ENCODE data around the gene GRID1.
A peak's percentile ranks its signal among the peaks of the same experiment; 100 is the strongest.
"Not testable (repeated sequence)": the region's sequence is repeated elsewhere in the genome, so short reads cannot be mapped to it uniquely, and the experiment has no call there.

The GRID1 gene

DNA sequence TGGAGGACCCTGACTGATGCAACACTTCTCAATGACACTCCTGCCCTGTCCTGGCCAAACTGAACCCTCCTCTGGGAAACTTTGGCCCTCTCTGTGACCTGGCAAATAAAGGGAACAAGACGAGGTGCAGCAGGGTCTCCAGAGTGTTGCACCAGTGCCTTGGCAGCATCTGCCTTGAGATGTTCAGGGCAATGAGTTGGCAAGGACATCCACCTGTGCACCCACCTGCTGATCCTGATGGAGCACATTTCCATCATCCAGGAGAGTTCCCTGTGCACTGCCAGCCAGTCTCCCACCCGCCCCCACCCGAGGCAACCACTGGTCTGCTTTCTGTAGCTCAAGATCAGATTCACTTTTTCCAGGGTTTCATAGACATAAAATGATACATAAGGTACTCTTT is 407.4 kb downstream of the GRID1 start:
- Mint-ChIP-seq H3K27me3 (peaks cover 22% of the 10 kb centered on the region), H3K9me3 (peaks cover 4% of the 10 kb centered on the region), H3K4me3 (no peak overlapping the region), H3K27ac (no peak overlapping the region), H3K4me1 (no peaks in the 10 kb centered on the region), H3K36me3 (peaks cover 4% of the 10 kb centered on the region)
- ATAC-seq (ENCODE audit: low read depth) = no peak
- DNase-seq (ENCODE audit: low spot score in 2 of 2) = no peak

DNA sequence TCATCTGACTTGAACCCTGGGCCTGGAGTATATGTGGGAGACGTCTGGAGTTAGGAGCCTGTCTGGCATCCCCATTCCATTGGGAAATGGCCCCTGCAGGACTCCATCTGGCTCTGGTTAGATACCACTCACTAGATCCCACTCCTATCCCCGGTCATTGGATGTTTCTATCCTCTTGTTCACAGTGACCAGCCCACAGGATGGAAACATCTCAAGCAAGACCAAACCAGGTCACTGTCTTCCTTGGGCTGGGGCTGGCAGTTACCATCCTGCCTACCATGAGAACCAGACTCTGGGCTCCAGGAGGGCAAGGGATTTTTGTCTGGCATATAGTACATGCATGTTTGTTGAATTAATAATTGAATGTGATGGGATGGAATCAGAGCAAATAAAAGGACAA is 415.7 kb downstream of the GRID1 start:
- no peak overlapping the region for H3K27ac Mint-ChIP-seq
- ATAC-seq (ENCODE audit: low read depth) (no peak), DNase-seq (ENCODE audit: low spot score in 2 of 2) (no peak)
- no peaks in the 10 kb centered on the region for H3K36me3 Mint-ChIP-seq
- no peaks in the 10 kb centered on the region for H3K9me3 Mint-ChIP-seq
- peaks cover 15% of the 10 kb centered on the region for H3K4me1 Mint-ChIP-seq
- no peak overlapping the region for H3K4me3 Mint-ChIP-seq
- peaks cover 3% of the 10 kb centered on the region for H3K27me3 Mint-ChIP-seq

DNA sequence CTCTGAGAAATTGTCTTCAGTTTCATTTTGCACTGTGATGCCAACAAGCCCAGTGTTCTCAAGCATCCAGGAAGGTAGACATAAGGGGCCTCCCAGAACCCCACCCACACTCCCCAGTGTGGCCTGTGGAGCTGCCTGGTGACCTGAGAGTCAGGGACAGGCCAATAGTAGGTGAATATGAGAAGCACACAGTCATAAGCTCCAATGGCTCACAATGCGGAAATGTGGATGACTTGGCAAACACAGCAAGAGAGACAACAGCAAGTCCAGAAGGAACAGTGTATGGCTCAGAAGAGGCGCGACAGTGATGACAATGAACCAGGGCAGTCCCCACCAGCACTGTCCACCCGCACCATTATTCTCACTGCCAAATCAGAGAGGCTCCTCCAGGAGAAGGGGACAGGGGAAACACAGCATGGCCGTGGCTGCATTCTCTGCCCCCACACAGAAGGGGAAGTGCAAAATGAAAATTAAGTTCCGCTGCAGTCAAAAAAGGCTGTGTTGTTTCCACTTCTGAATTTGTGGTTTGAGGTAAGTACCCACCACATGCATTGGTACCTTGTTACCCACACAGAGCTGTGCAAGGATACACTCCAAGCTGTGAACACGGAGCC is 419.8 kb downstream of the GRID1 start:
- H3K27ac Mint-ChIP-seq = peak overlapping the region; percentile 74
- peaks cover 15% of the 10 kb centered on the region for H3K4me1 Mint-ChIP-seq
- DNase-seq (ENCODE audit: low spot score in 2 of 2) (peak; percentile 13 to 31), ATAC-seq (ENCODE audit: low read depth) (peak; percentile 92)
- no peaks in the 10 kb centered on the region for H3K9me3 Mint-ChIP-seq
- H3K36me3 Mint-ChIP-seq = no peaks in the 10 kb centered on the region
- H3K4me3 Mint-ChIP-seq = peak overlapping the region; percentile 83
- peaks cover 5% of the 10 kb centered on the region for H3K27me3 Mint-ChIP-seq

DNA sequence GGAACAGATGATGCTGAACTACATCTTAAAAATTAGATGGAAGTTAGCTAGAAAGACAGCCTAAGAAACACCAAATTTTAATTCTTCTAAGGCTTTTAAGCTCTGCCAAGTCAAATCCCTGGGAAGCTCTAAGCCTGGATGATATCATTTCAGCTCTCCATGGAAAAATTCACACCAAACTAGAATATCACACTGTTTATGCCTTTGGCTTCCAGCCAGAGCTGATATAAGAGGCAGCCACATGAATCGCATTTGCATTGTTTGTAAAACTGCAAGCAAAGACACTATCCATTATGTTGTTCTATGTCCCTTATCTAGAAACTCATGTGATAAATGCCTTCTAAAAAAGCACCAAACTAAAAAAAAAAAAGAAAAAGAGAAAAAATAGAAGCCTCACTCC is 430.4 kb downstream of the GRID1 start:
- H3K36me3 Mint-ChIP-seq = peaks cover 2% of the 10 kb centered on the region
- no peak overlapping the region for H3K27ac Mint-ChIP-seq
- ATAC-seq (ENCODE audit: low read depth) (no peak), DNase-seq (ENCODE audit: low spot score in 2 of 2) (no peak)
- no peaks in the 10 kb centered on the region for H3K4me1 Mint-ChIP-seq
- peaks cover 4% of the 10 kb centered on the region for H3K27me3 Mint-ChIP-seq
- no peak overlapping the region for H3K4me3 Mint-ChIP-seq
- peaks cover 2% of the 10 kb centered on the region for H3K9me3 Mint-ChIP-seq

DNA sequence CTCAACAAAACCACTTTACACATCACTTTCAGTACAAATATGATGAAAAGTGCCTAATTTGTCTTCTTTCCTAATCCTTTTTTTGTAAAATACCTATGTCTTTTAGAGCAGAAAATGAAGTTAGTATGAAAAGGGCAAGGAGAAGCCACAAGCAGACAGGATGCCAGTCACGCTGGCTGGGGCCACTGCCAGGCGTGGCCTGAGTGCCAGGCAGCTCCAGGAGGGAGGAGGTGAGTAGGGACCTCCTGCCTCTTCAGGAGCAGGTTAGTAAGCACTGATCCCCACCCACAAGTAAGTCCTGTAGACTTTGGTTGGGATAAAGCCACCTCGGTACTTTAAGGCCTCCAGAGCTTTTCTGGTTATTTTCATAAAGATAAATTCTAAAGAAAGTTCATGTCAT is 432.0 kb downstream of the GRID1 start:
- ATAC-seq (ENCODE audit: low read depth) (no peak), DNase-seq (ENCODE audit: low spot score in 2 of 2) (no peak)
- Mint-ChIP-seq H3K4me1 (peaks cover 2% of the 10 kb centered on the region), H3K27ac (no peak overlapping the region), H3K9me3 (peaks cover 2% of the 10 kb centered on the region), H3K36me3 (peaks cover 2% of the 10 kb centered on the region), H3K4me3 (no peak overlapping the region), H3K27me3 (peaks cover 4% of the 10 kb centered on the region)

DNA sequence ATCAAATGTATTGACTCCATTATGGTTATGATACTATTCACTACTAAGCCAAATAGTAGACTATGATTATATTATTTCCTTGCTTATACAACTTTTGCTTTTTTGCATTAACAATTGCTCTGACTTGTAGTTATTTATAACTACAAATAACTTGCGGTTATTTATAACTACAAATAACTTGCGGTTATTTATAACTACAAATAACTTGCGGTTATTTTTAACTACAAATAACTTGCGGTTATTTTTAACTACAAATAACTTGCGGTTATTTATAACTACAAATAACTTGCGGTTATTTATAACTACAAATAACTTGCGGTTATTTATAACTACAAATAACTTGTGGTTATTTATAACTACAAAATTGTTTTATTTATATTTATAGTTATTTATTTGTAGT is 436.6 kb downstream of the GRID1 start:
- not testable (repeated sequence) for H3K4me1 Mint-ChIP-seq; H3K27ac Mint-ChIP-seq; ATAC-seq (ENCODE audit: low read depth); H3K27me3 Mint-ChIP-seq; H3K9me3 Mint-ChIP-seq; H3K36me3 Mint-ChIP-seq; DNase-seq (ENCODE audit: low spot score in 2 of 2); H3K4me3 Mint-ChIP-seq

DNA sequence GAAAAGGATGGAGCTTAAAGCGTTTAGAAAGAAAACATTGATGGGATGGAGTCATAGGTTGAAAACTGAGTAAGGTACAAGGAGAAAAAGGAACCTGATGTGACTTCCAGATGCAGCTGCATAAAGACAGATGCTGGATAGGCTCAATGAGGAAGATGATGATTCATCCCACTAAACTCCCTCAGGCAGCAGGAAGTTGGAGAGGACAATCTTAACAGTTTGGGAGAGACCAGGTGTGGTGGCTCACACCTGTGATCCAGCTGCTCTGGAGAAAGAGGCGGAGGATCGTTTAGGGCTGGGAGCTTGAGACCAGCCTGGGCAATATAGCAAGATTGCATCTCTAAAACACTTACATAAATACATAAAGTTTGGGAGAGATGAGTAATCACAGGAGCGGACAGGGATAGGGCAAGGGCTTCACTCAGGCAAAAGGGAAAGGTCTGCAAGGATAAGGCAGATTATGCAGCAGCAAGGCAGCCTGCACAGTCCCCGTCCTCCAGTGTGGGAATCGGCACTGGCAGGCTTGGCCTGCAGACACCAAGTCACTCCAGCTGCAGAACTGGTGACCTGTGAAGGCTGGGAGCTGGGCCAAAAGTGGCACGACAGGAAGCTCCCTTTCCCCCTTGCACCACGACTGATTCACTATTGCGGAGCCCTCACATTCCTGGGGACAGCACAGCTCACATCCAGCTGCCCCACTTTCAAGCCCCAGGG is 438.5 kb downstream of the GRID1 start:
- Mint-ChIP-seq H3K27ac (no peak overlapping the region), H3K27me3 (peaks cover 6% of the 10 kb centered on the region), H3K36me3 (no peaks in the 10 kb centered on the region), H3K4me1 (peaks cover 2% of the 10 kb centered on the region), H3K9me3 (no peaks in the 10 kb centered on the region), H3K4me3 (no peak overlapping the region)
- DNase-seq (ENCODE audit: low spot score in 2 of 2) = no peak
- no peak for ATAC-seq (ENCODE audit: low read depth)

DNA sequence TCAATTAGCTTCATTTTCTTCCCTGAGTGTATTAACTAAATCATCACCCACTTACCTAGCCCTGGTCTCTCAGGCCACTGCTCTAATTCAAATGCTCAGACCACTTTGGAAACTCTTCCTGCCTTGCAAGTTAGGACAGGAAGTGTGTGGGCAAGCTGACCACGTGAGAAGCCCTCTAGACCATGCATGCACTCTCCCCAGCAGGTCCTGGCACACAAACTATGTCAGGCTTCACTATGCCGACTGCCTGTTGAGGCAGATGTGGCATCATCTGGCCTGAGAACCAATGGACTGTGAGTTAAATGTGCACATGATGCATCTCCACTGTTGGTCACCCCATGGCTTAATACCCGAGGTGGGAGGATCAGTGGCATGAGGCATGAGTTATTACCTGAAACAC is 439.6 kb downstream of the GRID1 start:
- Mint-ChIP-seq H3K9me3 (no peaks in the 10 kb centered on the region), H3K4me3 (no peak overlapping the region), H3K27me3 (peaks cover 6% of the 10 kb centered on the region), H3K36me3 (no peaks in the 10 kb centered on the region), H3K4me1 (peaks cover 2% of the 10 kb centered on the region), H3K27ac (no peak overlapping the region)
- DNase-seq (ENCODE audit: low spot score in 2 of 2) (no peak), ATAC-seq (ENCODE audit: low read depth) (no peak)

DNA sequence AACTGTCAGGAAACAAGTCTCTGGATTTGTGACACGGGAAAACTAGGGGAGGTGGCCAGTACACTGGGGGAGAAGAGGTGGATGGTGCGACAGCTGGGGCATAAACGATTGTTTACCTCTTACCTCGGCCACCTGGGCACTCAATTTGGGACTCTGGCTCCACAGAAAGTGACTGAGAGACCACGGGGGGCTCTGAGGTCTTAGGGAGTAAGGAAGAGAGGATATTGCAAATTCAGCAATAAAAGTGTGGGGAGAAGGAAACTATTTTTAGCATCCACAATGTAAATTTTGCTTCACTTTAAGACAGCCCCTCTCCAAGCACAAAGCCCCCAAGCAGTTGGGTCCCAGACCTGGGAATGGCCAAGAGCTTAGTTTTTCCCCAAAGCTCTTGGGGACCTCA is 440.5 kb downstream of the GRID1 start:
- no peak for DNase-seq (ENCODE audit: low spot score in 2 of 2)
- Mint-ChIP-seq H3K36me3 (no peaks in the 10 kb centered on the region), H3K27ac (no peak overlapping the region), H3K9me3 (no peaks in the 10 kb centered on the region), H3K4me3 (no peak overlapping the region), H3K4me1 (peaks cover 2% of the 10 kb centered on the region), H3K27me3 (peaks cover 7% of the 10 kb centered on the region)
- no peak for ATAC-seq (ENCODE audit: low read depth)

DNA sequence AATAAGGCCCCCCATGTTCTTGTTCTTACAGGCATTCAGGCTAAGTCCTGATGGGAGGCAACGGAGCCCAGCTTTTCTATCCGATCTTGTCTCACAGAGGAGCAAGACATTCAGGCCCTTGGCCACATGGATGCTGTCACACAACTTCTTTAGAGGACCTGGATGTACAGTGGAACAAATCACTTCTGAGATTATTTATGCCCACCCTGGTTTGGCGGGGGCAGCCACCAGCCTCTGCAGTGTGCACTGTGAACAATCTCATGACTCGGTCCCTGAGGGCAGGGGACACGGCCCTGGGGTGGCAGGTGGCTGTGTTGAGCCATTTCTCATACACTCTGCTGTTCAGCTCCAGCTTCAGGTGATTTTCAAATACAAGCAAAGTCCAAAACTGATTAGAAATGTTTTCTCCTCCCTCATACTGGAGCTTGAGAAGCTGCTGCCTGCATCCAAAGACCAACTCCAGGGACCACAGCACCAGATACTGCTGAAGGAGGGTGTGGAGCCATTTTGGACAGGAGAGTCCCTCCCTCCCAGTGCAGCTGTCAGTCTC is 441.3 kb downstream of the GRID1 start:
- peaks cover 2% of the 10 kb centered on the region for H3K4me1 Mint-ChIP-seq
- H3K9me3 Mint-ChIP-seq = no peaks in the 10 kb centered on the region
- H3K27me3 Mint-ChIP-seq = peaks cover 8% of the 10 kb centered on the region
- H3K36me3 Mint-ChIP-seq = no peaks in the 10 kb centered on the region
- DNase-seq (ENCODE audit: low spot score in 2 of 2) (no peak), ATAC-seq (ENCODE audit: low read depth) (no peak)
- no peak overlapping the region for H3K4me3 Mint-ChIP-seq
- H3K27ac Mint-ChIP-seq = no peak overlapping the region

DNA sequence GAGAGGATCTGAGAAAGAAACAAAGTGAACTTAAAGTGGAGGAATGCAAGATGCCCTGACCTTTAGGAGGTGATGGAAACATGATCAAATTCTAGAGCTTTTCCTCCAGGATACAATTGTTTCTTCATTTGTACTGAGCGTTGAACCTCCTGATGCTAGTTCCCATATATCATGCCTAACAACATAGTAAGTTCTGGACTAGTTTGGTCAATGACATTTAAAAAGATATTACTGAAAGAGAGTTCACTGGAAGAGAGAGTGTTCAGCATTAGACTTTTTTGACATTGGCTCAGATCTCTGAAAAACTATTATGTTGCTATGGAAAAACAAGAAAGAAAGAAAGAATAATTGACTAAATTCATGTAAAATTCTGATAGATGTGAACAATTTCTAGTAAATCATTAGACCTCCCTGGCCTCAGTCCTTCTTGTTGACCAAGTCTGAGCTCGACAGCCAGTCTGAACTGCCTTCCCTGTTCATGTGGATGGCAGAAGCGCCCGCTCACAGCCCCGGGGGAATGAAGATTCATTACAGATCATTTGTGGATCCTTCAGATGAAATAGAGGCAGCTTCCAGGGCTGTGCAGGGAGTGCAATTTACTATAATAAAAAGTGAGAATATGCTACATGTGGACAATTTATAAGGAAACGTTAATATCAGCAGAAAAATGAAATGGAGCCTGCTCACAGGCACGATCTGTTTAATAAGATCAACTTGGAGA is 442.1 kb downstream of the GRID1 start:
- Mint-ChIP-seq H3K27ac (no peak overlapping the region), H3K4me3 (no peak overlapping the region), H3K36me3 (no peaks in the 10 kb centered on the region), H3K4me1 (no peaks in the 10 kb centered on the region), H3K9me3 (no peaks in the 10 kb centered on the region), H3K27me3 (peaks cover 8% of the 10 kb centered on the region)
- DNase-seq (ENCODE audit: low spot score in 2 of 2) (no peak), ATAC-seq (ENCODE audit: low read depth) (no peak)

DNA sequence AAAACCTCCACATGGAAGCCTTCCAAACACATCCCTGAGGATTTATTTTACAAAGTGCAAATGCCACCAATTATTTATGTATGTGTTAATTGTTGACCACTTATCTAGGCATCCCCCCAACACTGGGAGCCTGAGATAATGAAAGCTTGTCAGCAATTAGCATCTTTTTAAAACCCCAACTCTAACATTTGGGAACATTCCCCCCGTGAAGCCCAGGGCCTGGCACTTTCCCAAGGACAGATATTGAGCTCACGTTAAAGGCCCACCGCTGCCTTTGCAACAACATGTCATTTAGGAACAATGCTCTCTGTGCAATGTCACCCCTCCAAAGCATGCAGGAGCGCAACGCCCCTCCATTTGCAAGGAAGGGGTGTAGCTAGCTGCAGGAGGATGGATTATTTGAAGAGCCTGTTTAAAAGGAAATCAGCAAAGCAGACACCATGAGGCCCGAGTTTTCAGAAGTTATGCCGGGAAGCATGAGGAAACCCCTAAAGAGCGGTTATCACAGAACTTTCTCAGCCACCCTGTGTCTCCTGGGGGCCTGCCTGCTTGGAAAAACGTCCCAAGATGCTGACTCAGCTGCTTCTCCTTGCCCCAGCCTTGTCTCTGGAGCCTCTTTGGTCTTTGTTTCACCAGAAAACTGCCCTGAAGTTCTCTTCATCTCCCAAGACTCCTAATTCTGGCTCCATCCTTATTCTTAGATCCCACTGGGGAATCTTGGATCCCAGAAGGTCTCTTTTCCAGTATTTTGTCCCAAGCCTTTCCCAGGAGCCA is 444.1 kb downstream of the GRID1 start:
- Mint-ChIP-seq H3K4me3 (no peak overlapping the region), H3K36me3 (no peaks in the 10 kb centered on the region), H3K9me3 (no peaks in the 10 kb centered on the region), H3K27me3 (peaks cover 11% of the 10 kb centered on the region), H3K4me1 (no peaks in the 10 kb centered on the region), H3K27ac (no peak overlapping the region)
- no peak for DNase-seq (ENCODE audit: low spot score in 2 of 2)
- ATAC-seq (ENCODE audit: low read depth) = no peak

DNA sequence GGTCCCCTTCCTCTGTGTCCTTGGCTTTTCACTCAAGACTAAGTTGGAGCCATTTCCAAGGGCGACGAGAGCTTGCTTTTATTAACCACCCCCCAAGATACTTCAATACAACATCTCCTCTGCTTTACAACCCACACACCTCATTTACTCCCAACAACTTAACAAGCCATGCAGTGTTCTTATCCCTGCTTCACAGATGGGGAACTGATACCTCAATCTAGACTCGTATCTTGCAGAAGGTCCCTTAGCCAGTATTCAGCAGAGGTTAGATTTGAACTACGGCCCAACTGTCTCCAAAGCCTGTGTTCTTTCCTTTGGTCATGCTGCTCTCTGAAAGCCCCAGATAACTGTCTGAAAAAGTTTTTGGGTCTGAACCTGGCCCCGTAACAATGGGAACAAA is 444.8 kb downstream of the GRID1 start:
- no peak for DNase-seq (ENCODE audit: low spot score in 2 of 2)
- Mint-ChIP-seq H3K27me3 (peaks cover 10% of the 10 kb centered on the region), H3K27ac (no peak overlapping the region), H3K36me3 (no peaks in the 10 kb centered on the region), H3K9me3 (no peaks in the 10 kb centered on the region), H3K4me3 (no peak overlapping the region), H3K4me1 (peaks cover under 1% of the 10 kb centered on the region)
- ATAC-seq (ENCODE audit: low read depth) = no peak

DNA sequence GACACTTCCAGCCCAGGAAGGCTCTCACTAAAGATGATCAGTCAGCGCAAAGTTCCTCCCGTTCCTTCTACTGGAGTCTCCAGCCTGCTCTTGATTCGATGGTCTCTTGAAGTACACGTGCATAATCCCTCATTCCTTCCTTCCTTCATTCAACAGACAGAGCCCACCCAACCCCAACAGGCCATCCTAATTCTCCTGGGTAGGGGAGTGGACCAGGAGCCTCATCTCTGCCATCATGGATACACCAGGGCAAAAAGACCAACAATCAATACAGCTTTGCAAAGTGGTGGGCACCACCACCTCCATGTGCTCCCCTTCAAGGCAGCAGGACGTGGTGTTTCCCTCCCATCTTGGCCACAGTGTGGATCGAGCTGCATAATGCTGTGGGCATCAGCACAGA is 446.3 kb downstream of the GRID1 start:
- H3K27me3 Mint-ChIP-seq = peaks cover 10% of the 10 kb centered on the region
- no peaks in the 10 kb centered on the region for H3K36me3 Mint-ChIP-seq
- H3K9me3 Mint-ChIP-seq = no peaks in the 10 kb centered on the region
- no peak for ATAC-seq (ENCODE audit: low read depth)
- no peak for DNase-seq (ENCODE audit: low spot score in 2 of 2)
- no peak overlapping the region for H3K27ac Mint-ChIP-seq
- peaks cover 2% of the 10 kb centered on the region for H3K4me1 Mint-ChIP-seq
- H3K4me3 Mint-ChIP-seq = no peak overlapping the region
